ENCODE results near the gene FHOD3. TPM values are rescaled to one million over a fixed set of nuclear protein-coding genes. Genes with fewer than 3 reads are reported as not detected.
"Not testable (repeated sequence)": the region's sequence is repeated elsewhere in the genome, so short reads cannot be mapped to it uniquely, and the experiment has no call there.

Gene FHOD3
- total RNA-seq, 1 experiment from 2014 or later: 18.1 TPM

- no peak for ATAC-seq
- Histone ChIP-seq H3K4me3 (ENCODE audit: low read length) (no peak overlapping the region), H3K79me2 (ENCODE audit: low read length) (no peaks in the 10 kb centered on the region), H3K27me3 (ENCODE audit: low read length) (no peaks in the 10 kb centered on the region), H3K4me1 (ENCODE audit: insufficient read depth, low read length) (no peaks in the 10 kb centered on the region), H3K9ac (ENCODE audit: low read length) (no peak overlapping the region), H3K9me2 (replicated peaks; ENCODE audit: low read length) (no peaks in the 10 kb centered on the region), H4K20me1 (ENCODE audit: low read length) (no peaks in the 10 kb centered on the region), H3K9me3 (ENCODE audit: low read length) (no peaks in the 10 kb centered on the region), H3K4me2 (ENCODE audit: low read length) (no peak overlapping the region), H3F3A (ENCODE audit: low read length, unreplicated experiment) (no peaks in the 10 kb centered on the region), H2AFZ (ENCODE audit: low read length) (no peak overlapping the region), H3K36me3 (ENCODE audit: low read depth, low read length) (no peaks in the 10 kb centered on the region), H3K27ac (ENCODE audit: low read length) (no peak overlapping the region)
- TF ChIP-seq EZH2phosphoT487 (IDR thresholded peaks at IDR 0.05; ENCODE audit: borderline replicate concordance, low read length): no peak
- no peak for TF ChIP-seq CTCF (conservative IDR thresholded peaks at IDR 0.05; ENCODE audit: low read depth, low read length)
- TF ChIP-seq EZH2 (IDR thresholded peaks at IDR 0.05; ENCODE audit: low read length, unreplicated experiment): no peak
- POLR2A ChIA-PET (ENCODE audit: unreplicated experiment): no interaction called here
- CTCF ChIA-PET: no interaction called here
- BruUV-seq (replicated peaks): no TSS peak
- DNase-seq: no peak
- intact Hi-C loops (cut with micrococcal nuclease): no loop called here
Measured at GRCh38 chr18:36813101-36813775, 515.7 kb downstream of the FHOD3 start.

GRCh38 chr18:36813824-36814223 is 516.3 kb downstream of the FHOD3 start:
- H3K36me3 ChIP-seq (ENCODE audit: low read depth, low read length): no peaks in the 10 kb centered on the region
- DNase-seq (no peak), ATAC-seq (no peak)
- H3K9me3 ChIP-seq (ENCODE audit: low read length): no peaks in the 10 kb centered on the region
- BruUV-seq (replicated peaks): no TSS peak
- no peaks in the 10 kb centered on the region for H3F3A ChIP-seq (ENCODE audit: low read length, unreplicated experiment)
- no peaks in the 10 kb centered on the region for H3K27me3 ChIP-seq (ENCODE audit: low read length)
- H4K20me1 ChIP-seq (ENCODE audit: low read length): no peaks in the 10 kb centered on the region
- H3K9me2 ChIP-seq (replicated peaks; ENCODE audit: low read length): no peaks in the 10 kb centered on the region
- no peak overlapping the region for H2AFZ ChIP-seq (ENCODE audit: low read length)
- no peaks in the 10 kb centered on the region for H3K4me1 ChIP-seq (ENCODE audit: insufficient read depth, low read length)
- POLR2A ChIA-PET (ENCODE audit: unreplicated experiment): no interaction called here
- no peak overlapping the region for H3K9ac ChIP-seq (ENCODE audit: low read length)
- H3K4me3 ChIP-seq (ENCODE audit: low read length): no peak overlapping the region
- CTCF ChIA-PET: no interaction called here
- intact Hi-C loops (cut with micrococcal nuclease): no loop called here
- no peak overlapping the region for H3K27ac ChIP-seq (ENCODE audit: low read length)
- TF ChIP-seq EZH2phosphoT487 (IDR thresholded peaks at IDR 0.05; ENCODE audit: borderline replicate concordance, low read length) (no peak), EZH2 (IDR thresholded peaks at IDR 0.05; ENCODE audit: low read length, unreplicated experiment) (no peak), CTCF (conservative IDR thresholded peaks at IDR 0.05; ENCODE audit: low read depth, low read length) (no peak)
- H3K4me2 ChIP-seq (ENCODE audit: low read length): no peak overlapping the region
- H3K79me2 ChIP-seq (ENCODE audit: low read length): no peaks in the 10 kb centered on the region

GRCh38 chr18:36814994-36815393 is 517.5 kb downstream of the FHOD3 start:
- no peaks in the 10 kb centered on the region for H3F3A ChIP-seq (ENCODE audit: low read length, unreplicated experiment)
- ChIA-PET CTCF (no interaction called here), POLR2A (ENCODE audit: unreplicated experiment) (no interaction called here)
- BruUV-seq (replicated peaks): no TSS peak
- H3K9me2 ChIP-seq (replicated peaks; ENCODE audit: low read length): no peaks in the 10 kb centered on the region
- no peak overlapping the region for H2AFZ ChIP-seq (ENCODE audit: low read length)
- no peaks in the 10 kb centered on the region for H3K9me3 ChIP-seq (ENCODE audit: low read length)
- no peaks in the 10 kb centered on the region for H3K4me1 ChIP-seq (ENCODE audit: insufficient read depth, low read length)
- TF ChIP-seq EZH2 (IDR thresholded peaks at IDR 0.05; ENCODE audit: low read length, unreplicated experiment) (no peak), CTCF (conservative IDR thresholded peaks at IDR 0.05; ENCODE audit: low read depth, low read length) (no peak), EZH2phosphoT487 (IDR thresholded peaks at IDR 0.05; ENCODE audit: borderline replicate concordance, low read length) (no peak)
- no peak overlapping the region for H3K4me3 ChIP-seq (ENCODE audit: low read length)
- H3K9ac ChIP-seq (ENCODE audit: low read length): no peak overlapping the region
- no peaks in the 10 kb centered on the region for H3K36me3 ChIP-seq (ENCODE audit: low read depth, low read length)
- no peak overlapping the region for H3K27ac ChIP-seq (ENCODE audit: low read length)
- no peaks in the 10 kb centered on the region for H4K20me1 ChIP-seq (ENCODE audit: low read length)
- intact Hi-C loops (cut with micrococcal nuclease): no loop called here
- DNase-seq (no peak), ATAC-seq (no peak)
- no peak overlapping the region for H3K4me2 ChIP-seq (ENCODE audit: low read length)
- H3K79me2 ChIP-seq (ENCODE audit: low read length): no peaks in the 10 kb centered on the region
- no peaks in the 10 kb centered on the region for H3K27me3 ChIP-seq (ENCODE audit: low read length)

GRCh38 chr18:36816096-36816495 is 518.6 kb downstream of the FHOD3 start:
- H3K36me3 ChIP-seq (ENCODE audit: low read depth, low read length); H3K9ac ChIP-seq (ENCODE audit: low read length); intact Hi-C loops (cut with micrococcal nuclease); BruUV-seq (replicated peaks); H3K27ac ChIP-seq (ENCODE audit: low read length); POLR2A ChIA-PET (ENCODE audit: unreplicated experiment); H3K79me2 ChIP-seq (ENCODE audit: low read length); H3K4me3 ChIP-seq (ENCODE audit: low read length); H2AFZ ChIP-seq (ENCODE audit: low read length); H3K4me2 ChIP-seq (ENCODE audit: low read length); ATAC-seq; H3F3A ChIP-seq (ENCODE audit: low read length, unreplicated experiment); H4K20me1 ChIP-seq (ENCODE audit: low read length); H3K27me3 ChIP-seq (ENCODE audit: low read length); DNase-seq; H3K9me3 ChIP-seq (ENCODE audit: low read length); CTCF ChIA-PET; H3K9me2 ChIP-seq (replicated peaks; ENCODE audit: low read length); H3K4me1 ChIP-seq (ENCODE audit: insufficient read depth, low read length): not testable (repeated sequence)
